MCF 10A (cell line): ENCODE measurements around the gene GIMAP7. TPM values are rescaled to one million over a fixed set of nuclear protein-coding genes. Genes with fewer than 3 reads are reported as not detected.

Source experiments
- Bru-seq: library from RNA; stranded (reverse); fragments of 400-500 nt; gene quantifications from one replicate; lab custom pipeline; 2021; lab: Mats Ljungman, UMichigan
- BruChase-seq, 2 experiments: library from RNA; stranded (reverse); fragments of 400-500 nt; gene quantifications; one replicate each; lab custom pipeline; 2021; lab: Mats Ljungman, UMichigan
- BruUV-seq: library from RNA; stranded (reverse); fragments of 400-500 nt; replicated peaks from 2 replicates; lab custom pipeline; 2021; lab: Mats Ljungman, UMichigan
- CTCF ChIA-PET: fragments of 300-600 bp; sonication (Branson Sonifier 250); formaldehyde crosslinking; extraction: SDS; loops from one replicate; lab custom pipeline; 2021; ENCODE audit warnings: antibody characterized with exemption, inconsistent platforms; lab: Yijun Ruan, JAX
- POLR2A ChIA-PET: fragments of 300-600, 350-650 bp; sonication (Branson Sonifier 250); formaldehyde crosslinking; extraction: SDS; loops from one replicate; lab custom pipeline; 2020; ENCODE audit warnings: antibody characterized with exemption, inconsistent platforms; lab: Yijun Ruan, JAX
- DNase-seq: peaks from one replicate; pipeline ENCODE4 v3.0.0-alpha.2; 2018; ENCODE audit not compliant: unreplicated experiment
- H3K27ac Mint-ChIP-seq: one replicate; pipeline ENCODE4 v1.8.0; 2022; ENCODE audit warnings: mild to moderate bottlenecking, low read depth, mixed read lengths; ENCODE audit not compliant: unreplicated experiment
- H3K27me3 Mint-ChIP-seq: one replicate; pipeline ENCODE4 v1.8.0; 2022; ENCODE audit warnings: mixed read lengths; ENCODE audit not compliant: insufficient read depth, unreplicated experiment
- H3K36me3 Mint-ChIP-seq: one replicate; pipeline ENCODE4 v1.8.0; 2022; ENCODE audit warnings: mild to moderate bottlenecking, moderate library complexity, mixed read lengths; ENCODE audit not compliant: insufficient read depth, unreplicated experiment
- H3K4me1 Mint-ChIP-seq: one replicate; pipeline ENCODE4 v1.8.0; 2022; ENCODE audit warnings: mixed read lengths; ENCODE audit not compliant: insufficient read depth, unreplicated experiment
- H3K4me3 Mint-ChIP-seq: one replicate; pipeline ENCODE4 v1.8.0; 2022; ENCODE audit warnings: mild to moderate bottlenecking, moderate library complexity, mixed read lengths; ENCODE audit not compliant: unreplicated experiment
- H3K9me3 Mint-ChIP-seq: one replicate; pipeline ENCODE4 v1.8.0; 2022; ENCODE audit warnings: mixed read lengths; ENCODE audit not compliant: unreplicated experiment
- CTCF ChIP-seq: fragments of 200-600 bp; IDR thresholded peaks from one replicate; pipeline ENCODE4 v1.8.0; 2022; ENCODE audit warnings: antibody characterized with exemption, mild to moderate bottlenecking; ENCODE audit not compliant: unreplicated experiment
- intact Hi-C: fragments of 100-400 bp; cut with micrococcal nuclease; formaldehyde crosslinking; loops from 2 replicates; pipeline ENCODE4 v1.14.1; 2022
- long read RNA-seq: library from polyadenylated mRNA; stranded (forward); transcript quantifications from one replicate; pipeline ENCODE4 v2.0.0, GENCODE V29; 2022
- total RNA-seq: library from RNA; stranded (reverse); gene quantifications from 2 replicates; pipeline ENCODE4 v1.2.3, GENCODE V29; 2022

GIMAP7 gene
- total RNA-seq (not detected in 2 replicates), Bru-seq, nascent RNA (not detected), BruChase-seq, experiment 1, labeled RNA remaining after a 6-hour chase (not detected), BruChase-seq, experiment 2, labeled RNA remaining after a 2-hour chase (not detected)
- long read RNA-seq = 0 reads

- CTCF ChIA-PET = no interaction called here
- Mint-ChIP-seq H3K4me1 (no peaks in the 10 kb centered on the region), H3K9me3 (no peaks in the 10 kb centered on the region), H3K27ac (no peak within 1 kb of the TSS), H3K36me3 (no peaks in the 10 kb centered on the region), H3K27me3 (peaks cover 28% of the 10 kb centered on the region), H3K4me3 (no peak within 1 kb of the TSS)
- intact Hi-C loops = no loop called here
- no TSS peak for BruUV-seq
- POLR2A ChIA-PET = no interaction called here
- TF ChIP-seq CTCF = no peak
- DNase-seq = no peak
These were observed at the start of gene GIMAP7 for GRCh38 chr7:150514748-150515222. GIMAP7 (plus strand) TSS chr7:150514872; CDS start chr7:150519975, 5,103 bp downstream.

GRCh38 chr7:150464962-150465361, 49.7 kb upstream of the GIMAP7 start:
- Mint-ChIP-seq H3K9me3 (peaks cover 25% of the 10 kb centered on the region), H3K4me3 (no peak overlapping the region), H3K36me3 (no peaks in the 10 kb centered on the region), H3K27ac (no peak overlapping the region), H3K4me1 (peaks cover 13% of the 10 kb centered on the region), H3K27me3 (no peaks in the 10 kb centered on the region)
- ChIA-PET CTCF (interaction anchor here (1.1 to 1.5 kb wide), 2 partner anchors 16 to 292 kb away, joined by 3 to 8 read pairs; no protein-coding TSS in a partner anchor), POLR2A (interaction anchor here (0.8 kb wide), 1 partner anchor 10 kb away, joined by 3 read pairs; no protein-coding TSS in a partner anchor)
- no peak for DNase-seq
- BruUV-seq = no TSS peak
- intact Hi-C loops = no loop called here
- no peak for TF ChIP-seq CTCF

GRCh38 chr7:150465414-150465813, 49.3 kb upstream of the GIMAP7 start:
- ChIA-PET POLR2A (interaction anchor here (0.8 to 1.0 kb wide), 2 partner anchors 10 to 104 kb away, joined by 3 read pairs; no protein-coding TSS in a partner anchor), CTCF (interaction anchor here (0.6 to 1.5 kb wide), 3 partner anchors 16 to 292 kb away, joined by 3 to 8 read pairs (median 4); no protein-coding TSS in a partner anchor)
- BruUV-seq = no TSS peak
- peak; percentile 37 for DNase-seq
- Mint-ChIP-seq H3K27ac (no peak overlapping the region), H3K36me3 (no peaks in the 10 kb centered on the region), H3K9me3 (peaks cover 25% of the 10 kb centered on the region), H3K4me1 (peaks cover 13% of the 10 kb centered on the region), H3K27me3 (no peaks in the 10 kb centered on the region), H3K4me3 (no peak overlapping the region)
- TF ChIP-seq CTCF = no peak
- intact Hi-C loops = no loop called here

- peak; percentile 27 for DNase-seq
- POLR2A ChIA-PET = interaction anchor here (0.6 to 0.8 kb wide), 2 partner anchors 13 to 20 kb away, joined by 3 read pairs; no protein-coding TSS in a partner anchor
These were observed 48.2 kb upstream of the GIMAP7 start for GRCh38 chr7:150466477-150466876.

More at GRCh38 chr7:150466477-150466876, 48.2 kb upstream of the GIMAP7 start:
- no peaks in the 10 kb centered on the region for H3K27me3 Mint-ChIP-seq
- H3K27ac Mint-ChIP-seq = peak overlapping the region; percentile 20
- H3K4me1 Mint-ChIP-seq = peaks cover 13% of the 10 kb centered on the region
- CTCF ChIA-PET = interaction anchor here (0.6 to 0.7 kb wide), 5 partner anchors 15 to 724 kb away, joined by 3 to 5 read pairs (median 3); no protein-coding TSS in a partner anchor
- no TSS peak for BruUV-seq
- no peak overlapping the region for H3K4me3 Mint-ChIP-seq
- no peaks in the 10 kb centered on the region for H3K36me3 Mint-ChIP-seq
- H3K9me3 Mint-ChIP-seq = peaks cover 20% of the 10 kb centered on the region
- intact Hi-C loops = no loop called here
- no peak for TF ChIP-seq CTCF
